Cardiac muscle cell (in vitro differentiated cells and primary cell): ENCODE results near the gene ZFAND3. TPM values are rescaled to one million over a fixed set of nuclear protein-coding genes. Genes with fewer than 3 reads are reported as not detected.
"Not testable (repeated sequence)": the region's sequence is repeated elsewhere in the genome, so short reads cannot be mapped to it uniquely, and the experiment has no call there.

Experiments used
- DNase-seq, 2 donors: peaks; one replicate each; pipeline versions ENCODE4 v3.0.0 to v3.0.0-alpha.2; 2010 to 2017; ENCODE audit warnings: low read depth in 1 of 2, low spot score in 1 of 2
- H3K27ac ChIP-seq: fragments of 200-600 bp; sonication (generic); 2 replicates; pipeline ENCODE4 v1.5.1; 2016
- H3K27me3 ChIP-seq: fragments of 200-600 bp; sonication (generic); 2 replicates; pipeline ENCODE4 v1.6.0; 2016; ENCODE audit warnings: control low read depth
- H3K36me3 ChIP-seq: fragments of 200-600 bp; sonication (generic); 2 replicates; pipeline ENCODE4 v1.5.1; 2016; ENCODE audit warnings: control low read depth
- H3K4me1 ChIP-seq: fragments of 200-600 bp; sonication (generic); 2 replicates; pipeline ENCODE4 v1.8.1; 2017; ENCODE audit warnings: low read depth, mild to moderate bottlenecking, mixed run types
- H3K4me3 ChIP-seq: fragments of 200-600 bp; sonication (generic); 2 replicates; pipeline ENCODE4 v1.5.1; 2016; ENCODE audit warnings: mild to moderate bottlenecking
- H3K9me3 ChIP-seq: fragments of 200-600 bp; sonication (generic); 2 replicates; pipeline ENCODE4 v1.5.1; 2017; ENCODE audit warnings: low read depth, mild to moderate bottlenecking, control low read depth
- polyA plus RNA-seq: library from polyadenylated mRNA; unstranded; fragments of >200 nt; fragmentation: Nextera tagmentation; extraction: Ambion mirVana; gene quantifications from 2 replicates; pipeline ENCODE4 v1.2.1, GENCODE V29; 2016
- total RNA-seq: library from RNA; depleted of rRNA; stranded (reverse); fragments of >200 nt; gene quantifications from 2 replicates; pipeline ENCODE4 v1.2.3, GENCODE V29; 2016
- TF ChIP-seq, protein P1 (sequence below): IDR thresholded peaks from 2 replicates; pipeline ENCODE4 v1.5.1; 2012; ENCODE audit warnings: low read depth, mild to moderate bottlenecking, low read length

The ZFAND3 gene
- total and polyA plus RNA-seq, 2 experiments from 2014 or later: 49.9 to 68.0 TPM

DNA sequence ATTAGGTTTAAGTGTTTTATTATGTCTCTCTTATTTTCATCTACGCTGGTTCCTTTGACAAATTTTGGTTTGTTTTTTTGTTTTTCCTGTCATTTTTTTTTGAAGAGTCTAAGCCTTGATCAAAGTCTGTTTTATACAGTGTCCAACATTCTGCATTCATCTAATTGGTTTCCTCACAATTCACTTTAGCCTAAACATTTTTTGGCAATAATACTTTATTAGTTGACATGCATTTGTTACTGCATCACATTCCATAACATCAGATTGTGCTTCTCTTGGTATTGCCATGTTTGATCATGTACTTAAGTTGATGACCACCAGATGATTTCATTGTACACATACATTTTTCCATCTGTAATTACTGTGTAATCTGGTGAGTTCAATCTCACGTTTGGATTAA, 173.2 kb downstream of the ZFAND3 start:
- Histone ChIP-seq H3K9me3 (no peaks in the 10 kb centered on the region), H3K4me3 (no peak overlapping the region), H3K4me1 (peaks cover 27% of the 10 kb centered on the region)

DNA sequence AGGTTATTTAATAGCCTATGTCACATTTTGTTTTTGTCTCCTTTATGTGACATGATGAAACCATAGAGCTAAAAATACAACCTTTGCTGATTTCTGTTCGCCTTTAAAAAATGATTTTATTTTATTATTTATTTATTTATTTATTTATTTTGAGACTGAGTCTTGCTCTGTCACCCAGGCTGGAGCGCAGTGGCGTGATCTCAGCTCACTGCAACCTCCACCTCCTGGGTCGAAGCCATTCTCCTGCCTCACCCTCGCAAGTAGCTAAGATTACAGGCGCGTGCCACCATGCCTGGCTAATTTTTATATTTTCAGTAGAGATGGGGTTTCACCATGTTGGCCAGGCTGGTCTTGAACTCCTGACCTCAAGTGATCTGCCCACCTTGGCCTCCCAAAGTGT, 173.7 kb downstream of the ZFAND3 start:
- peaks cover 23% of the 10 kb centered on the region for H3K4me1 ChIP-seq
- not testable (repeated sequence) for H3K9me3 ChIP-seq, H3K27me3 ChIP-seq, H3K27ac ChIP-seq, H3K36me3 ChIP-seq, H3K4me3 ChIP-seq, DNase-seq

More for the DNA sequence above, 173.2 kb downstream of the ZFAND3 start:
- TF ChIP-seq, protein P1, sequence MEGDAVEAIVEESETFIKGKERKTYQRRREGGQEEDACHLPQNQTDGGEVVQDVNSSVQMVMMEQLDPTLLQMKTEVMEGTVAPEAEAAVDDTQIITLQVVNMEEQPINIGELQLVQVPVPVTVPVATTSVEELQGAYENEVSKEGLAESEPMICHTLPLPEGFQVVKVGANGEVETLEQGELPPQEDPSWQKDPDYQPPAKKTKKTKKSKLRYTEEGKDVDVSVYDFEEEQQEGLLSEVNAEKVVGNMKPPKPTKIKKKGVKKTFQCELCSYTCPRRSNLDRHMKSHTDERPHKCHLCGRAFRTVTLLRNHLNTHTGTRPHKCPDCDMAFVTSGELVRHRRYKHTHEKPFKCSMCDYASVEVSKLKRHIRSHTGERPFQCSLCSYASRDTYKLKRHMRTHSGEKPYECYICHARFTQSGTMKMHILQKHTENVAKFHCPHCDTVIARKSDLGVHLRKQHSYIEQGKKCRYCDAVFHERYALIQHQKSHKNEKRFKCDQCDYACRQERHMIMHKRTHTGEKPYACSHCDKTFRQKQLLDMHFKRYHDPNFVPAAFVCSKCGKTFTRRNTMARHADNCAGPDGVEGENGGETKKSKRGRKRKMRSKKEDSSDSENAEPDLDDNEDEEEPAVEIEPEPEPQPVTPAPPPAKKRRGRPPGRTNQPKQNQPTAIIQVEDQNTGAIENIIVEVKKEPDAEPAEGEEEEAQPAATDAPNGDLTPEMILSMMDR: no peak
- no peak for DNase-seq
- Histone ChIP-seq H3K27ac (no peak overlapping the region), H3K27me3 (no peaks in the 10 kb centered on the region), H3K36me3 (no peaks in the 10 kb centered on the region)

DNA sequence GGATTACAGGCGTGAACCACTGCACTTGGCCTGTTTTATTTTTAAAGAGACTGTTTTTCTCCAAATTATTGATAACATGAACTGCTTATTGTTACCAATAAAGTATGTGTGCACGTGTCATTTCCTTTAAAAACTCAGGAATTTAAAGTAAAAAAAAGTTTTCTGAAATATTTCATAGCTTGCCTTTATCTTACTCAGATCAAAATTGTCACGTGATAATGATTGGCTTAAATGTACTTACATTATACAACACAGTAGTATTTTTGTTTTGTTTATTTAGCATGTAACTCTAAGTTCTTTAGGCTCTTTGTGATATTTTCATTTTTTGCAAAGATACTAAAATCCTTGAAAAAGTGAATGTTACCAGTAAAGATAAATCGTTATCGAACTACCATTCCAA, 174.1 kb downstream of the ZFAND3 start:
- peaks cover 19% of the 10 kb centered on the region for H3K4me1 ChIP-seq
- H3K36me3 ChIP-seq: no peaks in the 10 kb centered on the region
- TF ChIP-seq, protein P1: no peak
- no peaks in the 10 kb centered on the region for H3K27me3 ChIP-seq
- H3K9me3 ChIP-seq: no peaks in the 10 kb centered on the region
- no peak overlapping the region for H3K27ac ChIP-seq
- DNase-seq: no peak
- H3K4me3 ChIP-seq: no peak overlapping the region

DNA sequence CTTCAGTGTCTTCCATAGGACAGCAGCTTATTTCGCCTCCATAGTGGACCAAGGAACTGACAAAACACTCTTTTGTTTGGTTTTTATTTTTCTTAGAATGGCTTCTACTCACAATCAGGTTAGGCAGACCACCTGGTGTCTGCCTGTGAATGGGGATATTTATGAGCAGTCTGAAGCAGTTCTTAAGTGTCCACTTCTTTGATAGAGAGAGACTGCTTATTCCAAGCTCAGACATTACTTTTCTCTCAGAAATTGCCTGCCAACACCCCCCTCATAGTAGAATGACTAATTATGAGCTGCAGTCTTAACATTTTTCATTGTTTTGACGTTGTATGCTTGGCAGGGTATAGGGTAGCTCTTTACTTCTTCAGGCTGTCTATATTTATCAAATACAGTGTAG, 174.7 kb downstream of the ZFAND3 start:
- Histone ChIP-seq H3K9me3 (no peaks in the 10 kb centered on the region), H3K4me3 (no peak overlapping the region), H3K36me3 (no peaks in the 10 kb centered on the region), H3K27ac (no peak overlapping the region), H3K4me1 (peaks cover 16% of the 10 kb centered on the region), H3K27me3 (no peaks in the 10 kb centered on the region)
- TF ChIP-seq, protein P1: no peak
- peak; percentile 3 to 56 for DNase-seq

DNA sequence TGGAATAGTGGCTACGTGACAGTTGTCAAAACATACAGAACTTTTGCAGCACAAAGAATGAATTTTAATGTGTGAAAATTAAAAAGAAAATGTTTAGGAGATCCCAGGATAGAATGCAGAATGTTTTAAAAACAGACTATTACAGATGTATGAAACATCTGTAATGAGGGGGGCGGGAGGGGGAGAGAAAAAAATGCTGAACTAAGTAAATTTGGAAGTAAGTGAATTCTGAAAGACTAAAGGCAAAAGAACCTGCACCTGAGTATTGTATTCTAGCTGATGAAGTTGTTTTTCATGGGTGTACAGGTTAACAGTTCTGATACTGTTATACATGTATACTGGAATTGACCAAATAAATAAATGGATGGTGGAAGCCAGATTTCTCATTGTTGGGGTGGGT, 178.8 kb downstream of the ZFAND3 start:
- H3K4me1 ChIP-seq: peaks cover 10% of the 10 kb centered on the region
- no peak overlapping the region for H3K4me3 ChIP-seq
- no peaks in the 10 kb centered on the region for H3K27me3 ChIP-seq
- H3K27ac ChIP-seq: no peak overlapping the region
- no peaks in the 10 kb centered on the region for H3K9me3 ChIP-seq
- no peak for DNase-seq
- H3K36me3 ChIP-seq: no peaks in the 10 kb centered on the region
- TF ChIP-seq, protein P1: no peak

DNA sequence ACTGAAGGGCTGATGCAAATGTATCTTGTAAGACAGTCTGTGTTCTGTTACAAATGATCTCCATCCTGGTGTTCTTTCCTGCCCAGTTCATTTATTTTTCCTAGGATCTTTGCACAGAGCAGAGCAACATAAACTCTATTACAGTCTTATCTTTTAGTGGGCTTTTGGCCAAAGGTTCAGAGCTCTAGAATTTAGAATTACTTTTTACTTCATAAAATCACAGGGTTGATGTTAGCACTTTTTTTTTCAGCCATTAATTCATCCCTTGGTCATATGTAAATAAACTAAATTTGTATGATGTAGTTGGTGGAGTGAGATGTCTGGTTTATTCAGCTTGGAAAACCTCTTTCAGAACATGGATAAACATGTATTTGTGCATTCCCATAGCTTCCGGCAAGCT, 181.9 kb downstream of the ZFAND3 start:
- peak overlapping the region; percentile 25 for H3K27ac ChIP-seq
- H3K4me3 ChIP-seq: no peak overlapping the region
- H3K27me3 ChIP-seq: no peaks in the 10 kb centered on the region
- no peak for DNase-seq
- no peaks in the 10 kb centered on the region for H3K36me3 ChIP-seq
- H3K4me1 ChIP-seq: no peaks in the 10 kb centered on the region
- TF ChIP-seq, protein P1: no peak
- no peaks in the 10 kb centered on the region for H3K9me3 ChIP-seq
